Panc1 (cell line): ENCODE measurements around the gene SEMA6A. TPM values are rescaled to one million over a fixed set of nuclear protein-coding genes. Genes with fewer than 3 reads are reported as not detected.

ENCODE experiments used
- ATAC-seq: fragments of 200-7000 bp; cut with Tn5 transposase; 2 replicates; pipeline ENCODE4 v1.9.1; 2020; ENCODE audit warnings: mild to moderate bottlenecking, moderate library complexity
- BruUV-seq: library from RNA; stranded (reverse); fragments of 400-500 nt; replicated peaks from 2 replicates; lab custom pipeline; 2021; lab: Mats Ljungman, UMichigan
- CTCF ChIA-PET: fragments of 300-600 bp; sonication (Branson Sonifier 250); formaldehyde crosslinking; loops from one replicate; lab custom pipeline; 2022; ENCODE audit warnings: antibody characterized with exemption; lab: Charles Lee
- POLR2A ChIA-PET: fragments of 300-600 bp; sonication (Branson Sonifier 250); formaldehyde crosslinking; loops from one replicate; lab custom pipeline; 2022; ENCODE audit warnings: antibody characterized with exemption; lab: Charles Lee
- DNase-seq: peaks from one replicate; pipeline ENCODE4 v3.0.0-alpha.2; 2010; ENCODE audit warnings: low read depth, low spot score
- H3K27ac ChIP-seq: 2 replicates; pipeline ENCODE4 v1.5.1; 2011; ENCODE audit warnings: mild to moderate bottlenecking, low read length, inconsistent platforms
- H3K27me3 ChIP-seq: fragments of 200-500 bp; sonication (Bioruptor generic); 2 replicates; pipeline ENCODE4 v1.6.0; 2014; ENCODE audit warnings: low read length, inconsistent platforms; ENCODE audit not compliant: control insufficient read depth, insufficient read depth
- H3K36me3 ChIP-seq: fragments of 200-500 bp; sonication (Bioruptor generic); 2 replicates; pipeline ENCODE4 v1.5.1; 2014; ENCODE audit warnings: inconsistent platforms, mild to moderate bottlenecking, low read length, moderate library complexity; ENCODE audit not compliant: control insufficient read depth, insufficient read depth
- H3K4me1 ChIP-seq: 2 replicates; pipeline ENCODE4 v1.5.1; 2011; ENCODE audit warnings: inconsistent platforms, mild to moderate bottlenecking, low read length, moderate library complexity; ENCODE audit not compliant: control insufficient read depth, insufficient read depth
- H3K4me3 ChIP-seq, 2 experiments: 2 replicates each; pipeline ENCODE4 v1.5.1; 2011 to 2012; ENCODE audit warnings: low read depth in 2 of 2, low read length in 2 of 2, mild to moderate bottlenecking in 2 of 2, inconsistent platforms in 1 of 2, moderate library complexity in 1 of 2
- H3K9me3 ChIP-seq: fragments of 200-500 bp; sonication (Bioruptor generic); 2 replicates; pipeline ENCODE4 v1.5.1; 2014; ENCODE audit warnings: low read depth, mild to moderate bottlenecking, inconsistent platforms, low read length, moderate library complexity; ENCODE audit not compliant: control insufficient read depth, insufficient read depth
- POLR2AphosphoS5 ChIP-seq: IDR thresholded peaks from 2 replicates; pipeline ENCODE4 v1.6.1; 2012; ENCODE audit warnings: mild to moderate bottlenecking, low read depth, low read length, moderate library complexity
- SIN3A ChIP-seq: IDR thresholded peaks from 2 replicates; pipeline ENCODE4 v1.6.1; 2012; ENCODE audit warnings: low read depth, mild to moderate bottlenecking, low read length, moderate library complexity, borderline replicate concordance; ENCODE audit not compliant: insufficient read depth
- TCF7L2 ChIP-seq: IDR thresholded peaks from 2 replicates; pipeline ENCODE4 v1.6.1; 2011; ENCODE audit warnings: mild to moderate bottlenecking, low read depth, low read length, inconsistent platforms
- in situ Hi-C: cut with HindIII; loops from 2 replicates; pipeline ENCODE4 v1.10.0; 2016; ENCODE audit warnings: low sequenced_read_pairs, low pct_unique_long_range_greater_than_20kb
- intact Hi-C: fragments of 100-400 bp; cut with micrococcal nuclease; formaldehyde crosslinking; loops from one replicate; pipeline ENCODE4 v1.10.0; 2022; ENCODE audit not compliant: unreplicated experiment
- total RNA-seq: library from RNA; stranded (reverse); gene quantifications from one replicate; pipeline ENCODE4 v1.2.1, GENCODE V29; 2021; ENCODE audit not compliant: unreplicated experiment
- TF ChIP-seq, protein P1 (sequence below): fragments of 450-650 bp; IDR thresholded peaks from 2 replicates; pipeline ENCODE4 v1.5.1; 2017; ENCODE audit warnings: mild to moderate bottlenecking
- TF ChIP-seq, protein P2 (sequence below), 2 experiments: IDR thresholded peaks; 2 replicates each; pipeline ENCODE4 v1.6.1; 2011 to 2012; ENCODE audit warnings: low read depth in 2 of 2, control low read depth in 1 of 2, low read length in 1 of 2, mild to moderate bottlenecking in 1 of 2, moderate library complexity in 1 of 2; ENCODE audit not compliant: insufficient read depth in 1 of 2

SEMA6A gene
- total RNA-seq, 1 experiment from 2014 or later = 0.54 TPM

DNA sequence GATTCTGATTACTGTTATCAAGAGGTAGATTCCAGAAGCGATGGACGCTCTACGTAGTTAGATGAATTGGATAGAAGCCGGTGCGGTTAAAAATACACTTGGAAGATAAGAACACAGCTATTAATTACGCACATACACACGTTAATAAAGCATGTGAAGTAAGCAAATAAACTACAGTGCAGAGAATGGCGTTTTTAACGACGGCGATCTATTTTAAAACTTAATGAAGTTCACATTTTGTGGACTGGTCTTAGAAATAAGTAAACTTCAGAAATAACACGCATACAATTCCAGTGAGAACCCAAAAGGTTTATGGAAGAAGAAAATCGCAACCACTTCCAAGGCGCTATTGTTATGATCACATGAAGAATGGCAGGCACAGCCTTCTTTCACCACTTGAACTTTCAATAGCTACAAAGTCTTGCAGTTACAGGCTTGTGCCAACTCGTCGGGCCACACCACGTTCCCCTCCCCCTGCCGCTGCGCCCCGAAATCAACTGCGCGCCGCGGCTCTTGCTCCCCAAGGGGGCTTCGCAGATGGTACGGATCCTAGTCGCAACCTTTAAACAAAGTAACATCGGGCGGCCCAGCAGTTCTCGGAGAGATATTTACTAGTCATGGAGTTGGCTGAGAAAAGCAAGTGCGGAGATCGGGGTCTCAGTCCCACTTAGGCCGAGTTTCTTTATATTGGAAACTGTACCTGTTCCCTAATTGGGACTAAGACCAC, 866 bp upstream of the SEMA6A start:
- in situ Hi-C loops = no loop called here
- POLR2A ChIA-PET = interaction anchor here (0.6 kb wide), 1 partner anchor 997 kb away, joined by 3 read pairs; no protein-coding TSS in a partner anchor
- no peak for DNase-seq
- no peak for ATAC-seq
- no peaks in the 10 kb centered on the region for H3K9me3 ChIP-seq
- H3K4me3 ChIP-seq = peak overlapping the region; percentile 27 to 60
- no peaks in the 10 kb centered on the region for H3K36me3 ChIP-seq
- H3K4me1 ChIP-seq = peaks cover 23% of the 10 kb centered on the region
- no TSS peak for BruUV-seq
- peaks cover 45% of the 10 kb centered on the region for H3K27me3 ChIP-seq
- intact Hi-C loops = loop anchor here (5.0 kb wide), 1 partner anchor 372 kb away; no protein-coding TSS in a partner anchor
- CTCF ChIA-PET = no interaction called here
- TF ChIP-seq TCF7L2 = no peak
- TF ChIP-seq, protein P1, sequence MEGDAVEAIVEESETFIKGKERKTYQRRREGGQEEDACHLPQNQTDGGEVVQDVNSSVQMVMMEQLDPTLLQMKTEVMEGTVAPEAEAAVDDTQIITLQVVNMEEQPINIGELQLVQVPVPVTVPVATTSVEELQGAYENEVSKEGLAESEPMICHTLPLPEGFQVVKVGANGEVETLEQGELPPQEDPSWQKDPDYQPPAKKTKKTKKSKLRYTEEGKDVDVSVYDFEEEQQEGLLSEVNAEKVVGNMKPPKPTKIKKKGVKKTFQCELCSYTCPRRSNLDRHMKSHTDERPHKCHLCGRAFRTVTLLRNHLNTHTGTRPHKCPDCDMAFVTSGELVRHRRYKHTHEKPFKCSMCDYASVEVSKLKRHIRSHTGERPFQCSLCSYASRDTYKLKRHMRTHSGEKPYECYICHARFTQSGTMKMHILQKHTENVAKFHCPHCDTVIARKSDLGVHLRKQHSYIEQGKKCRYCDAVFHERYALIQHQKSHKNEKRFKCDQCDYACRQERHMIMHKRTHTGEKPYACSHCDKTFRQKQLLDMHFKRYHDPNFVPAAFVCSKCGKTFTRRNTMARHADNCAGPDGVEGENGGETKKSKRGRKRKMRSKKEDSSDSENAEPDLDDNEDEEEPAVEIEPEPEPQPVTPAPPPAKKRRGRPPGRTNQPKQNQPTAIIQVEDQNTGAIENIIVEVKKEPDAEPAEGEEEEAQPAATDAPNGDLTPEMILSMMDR = no peak
- TF ChIP-seq SIN3A = no peak
- TF ChIP-seq, protein P2, sequence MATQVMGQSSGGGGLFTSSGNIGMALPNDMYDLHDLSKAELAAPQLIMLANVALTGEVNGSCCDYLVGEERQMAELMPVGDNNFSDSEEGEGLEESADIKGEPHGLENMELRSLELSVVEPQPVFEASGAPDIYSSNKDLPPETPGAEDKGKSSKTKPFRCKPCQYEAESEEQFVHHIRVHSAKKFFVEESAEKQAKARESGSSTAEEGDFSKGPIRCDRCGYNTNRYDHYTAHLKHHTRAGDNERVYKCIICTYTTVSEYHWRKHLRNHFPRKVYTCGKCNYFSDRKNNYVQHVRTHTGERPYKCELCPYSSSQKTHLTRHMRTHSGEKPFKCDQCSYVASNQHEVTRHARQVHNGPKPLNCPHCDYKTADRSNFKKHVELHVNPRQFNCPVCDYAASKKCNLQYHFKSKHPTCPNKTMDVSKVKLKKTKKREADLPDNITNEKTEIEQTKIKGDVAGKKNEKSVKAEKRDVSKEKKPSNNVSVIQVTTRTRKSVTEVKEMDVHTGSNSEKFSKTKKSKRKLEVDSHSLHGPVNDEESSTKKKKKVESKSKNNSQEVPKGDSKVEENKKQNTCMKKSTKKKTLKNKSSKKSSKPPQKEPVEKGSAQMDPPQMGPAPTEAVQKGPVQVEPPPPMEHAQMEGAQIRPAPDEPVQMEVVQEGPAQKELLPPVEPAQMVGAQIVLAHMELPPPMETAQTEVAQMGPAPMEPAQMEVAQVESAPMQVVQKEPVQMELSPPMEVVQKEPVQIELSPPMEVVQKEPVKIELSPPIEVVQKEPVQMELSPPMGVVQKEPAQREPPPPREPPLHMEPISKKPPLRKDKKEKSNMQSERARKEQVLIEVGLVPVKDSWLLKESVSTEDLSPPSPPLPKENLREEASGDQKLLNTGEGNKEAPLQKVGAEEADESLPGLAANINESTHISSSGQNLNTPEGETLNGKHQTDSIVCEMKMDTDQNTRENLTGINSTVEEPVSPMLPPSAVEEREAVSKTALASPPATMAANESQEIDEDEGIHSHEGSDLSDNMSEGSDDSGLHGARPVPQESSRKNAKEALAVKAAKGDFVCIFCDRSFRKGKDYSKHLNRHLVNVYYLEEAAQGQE (IDR thresholded peaks at IDR 0.05; ENCODE audit: insufficient read depth in 1 of 2, low read depth in 2 of 2, low read length in 1 of 2) = no peak
- no peak for TF ChIP-seq POLR2AphosphoS5
- H3K27ac ChIP-seq = no peak overlapping the region

DNA sequence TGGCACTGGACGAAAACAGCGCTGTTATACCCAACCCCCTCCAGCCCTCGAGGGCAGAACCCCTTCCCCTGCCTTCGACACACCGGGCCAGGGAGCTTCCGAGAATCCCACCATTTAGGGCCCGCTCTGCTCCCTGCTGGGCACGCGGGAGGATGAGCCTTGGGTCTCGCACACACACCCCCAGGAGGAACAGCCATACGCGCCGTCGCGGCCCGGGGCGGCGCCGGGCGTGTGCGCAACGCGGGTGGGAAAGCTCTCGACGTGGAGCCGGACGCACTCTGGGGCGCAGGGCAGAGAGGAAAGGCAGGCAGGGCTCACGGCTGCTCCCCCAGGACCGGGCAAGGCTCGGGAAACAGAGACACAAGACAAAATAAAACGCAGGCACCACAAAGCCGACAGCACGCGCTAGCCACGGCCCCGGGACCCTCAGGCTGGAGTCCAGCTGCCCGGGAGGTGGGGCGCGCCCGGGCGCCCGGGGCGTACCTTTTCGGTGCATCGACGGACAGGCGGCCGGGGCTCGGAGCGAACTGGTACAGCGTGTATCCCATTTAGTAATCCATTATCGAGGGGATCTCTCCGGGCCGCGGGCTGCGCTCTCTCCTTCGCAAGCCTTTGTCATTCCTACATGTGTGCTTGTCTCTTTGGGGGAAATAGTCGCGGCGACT, 789 bp downstream of the SEMA6A start:
- ATAC-seq (no peak), DNase-seq (no peak)
- Histone ChIP-seq H3K4me3 (peak overlapping the region; percentile 27 to 60), H3K36me3 (no peaks in the 10 kb centered on the region), H3K27me3 (peaks cover 48% of the 10 kb centered on the region), H3K9me3 (no peaks in the 10 kb centered on the region), H3K4me1 (peaks cover 23% of the 10 kb centered on the region), H3K27ac (no peak overlapping the region)
- BruUV-seq = no TSS peak
- ChIA-PET CTCF (no interaction called here), POLR2A (no interaction called here)
- TF ChIP-seq SIN3A (no peak), TCF7L2 (no peak), POLR2AphosphoS5 (no peak)
- TF ChIP-seq, protein P2 (IDR thresholded peaks at IDR 0.05; ENCODE audit: insufficient read depth in 1 of 2, low read depth in 2 of 2, low read length in 1 of 2) = no peak
- TF ChIP-seq, protein P1 = no peak
- intact Hi-C loops (no loop called here), in situ Hi-C loops (no loop called here)
